Measurements from ENCODE around the gene FAM210B.

The FAM210B gene

DNA sequence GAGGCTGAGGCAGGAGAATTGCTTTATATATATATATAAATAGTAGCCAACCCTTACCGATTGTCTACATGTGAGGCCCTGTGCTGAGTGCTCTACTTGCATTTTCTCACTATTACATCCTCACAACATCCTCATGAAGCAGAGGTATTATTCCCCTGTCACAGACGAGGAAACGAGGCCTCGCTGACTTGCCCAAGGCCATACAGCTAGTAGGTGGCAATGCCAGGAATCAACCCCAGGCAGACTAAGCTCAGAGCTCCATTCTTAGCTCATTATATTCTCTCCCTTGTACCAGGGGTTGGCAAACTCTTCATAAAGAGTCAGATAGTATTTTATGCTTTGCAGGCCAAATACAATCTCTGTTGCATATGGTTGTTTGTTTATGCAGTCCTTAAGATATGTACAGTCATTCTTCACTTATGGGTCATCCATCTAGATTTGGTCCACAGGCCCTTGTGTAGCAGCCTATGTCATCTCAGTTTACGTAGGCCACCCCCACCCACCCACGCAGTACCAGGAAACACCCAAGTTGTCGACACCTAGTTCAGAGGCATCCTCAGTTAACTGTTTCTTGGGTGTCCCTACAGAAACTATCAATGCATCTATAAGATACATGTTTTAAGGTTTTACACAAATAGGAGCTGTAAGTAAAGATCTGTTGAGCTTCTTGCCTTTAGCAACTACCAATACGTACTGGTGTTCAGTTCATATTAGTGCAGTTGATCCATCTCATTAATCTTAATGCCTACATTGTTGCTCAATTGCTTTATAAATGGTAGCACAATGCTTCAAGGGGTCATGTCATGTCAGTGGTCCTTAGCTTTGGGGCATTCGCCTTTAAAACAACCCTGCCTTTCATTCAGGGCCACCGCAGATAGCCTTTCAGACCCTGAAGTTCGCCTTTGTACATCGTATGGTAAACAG, 56.3 kb downstream of the FAM210B start:
- in situ Hi-C loops (cut with HindIII; ENCODE audit: low pct_ligation_motif_present, low pct_unique_long_range_greater_than_20kb, low sequenced_read_pairs), result no loop called here
- no peak for DNase-seq

DNA sequence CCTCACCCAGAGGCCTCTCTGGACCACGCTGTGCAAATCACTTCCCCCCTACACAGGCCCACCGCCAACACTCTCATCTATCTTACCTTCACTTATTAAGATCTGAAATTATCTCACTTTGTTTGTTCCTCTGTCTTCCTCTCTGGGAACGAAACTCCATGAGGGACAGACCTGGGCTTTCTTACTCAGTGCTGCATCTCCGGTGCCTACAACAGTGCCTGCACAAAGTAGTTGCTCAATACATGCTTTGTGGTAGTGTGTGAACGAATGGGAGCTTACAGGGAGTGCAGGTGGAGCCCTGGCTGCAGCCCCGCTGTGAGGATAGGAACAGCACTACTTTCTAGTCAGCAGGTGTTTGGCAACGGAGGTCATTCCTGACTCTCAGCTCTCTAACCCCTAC, 58.6 kb downstream of the FAM210B start:
- in situ Hi-C loops (cut with HindIII; ENCODE audit: low pct_ligation_motif_present, low pct_unique_long_range_greater_than_20kb, low sequenced_read_pairs), result no loop called here
- no peak for DNase-seq

DNA sequence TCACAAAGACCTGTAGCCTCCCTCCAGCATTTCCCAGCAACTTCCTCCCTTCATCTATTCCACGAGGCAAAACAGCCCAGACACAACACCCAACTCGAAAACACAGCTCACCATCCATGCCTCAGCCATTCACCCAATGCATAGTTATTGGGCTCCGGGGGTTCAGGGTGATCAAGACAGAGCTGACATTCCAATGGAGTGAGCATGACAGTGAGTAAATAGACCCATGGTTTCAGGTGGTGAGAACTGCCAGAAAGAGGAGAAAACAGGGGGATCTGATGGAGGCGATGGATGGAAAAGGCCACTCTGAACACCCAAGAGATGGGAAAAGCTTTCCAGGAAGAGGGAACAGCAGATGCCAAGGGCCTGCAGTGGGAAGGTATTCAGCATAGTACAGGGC, 59.1 kb downstream of the FAM210B start:
- DNase-seq, result peak; percentile 20
- in situ Hi-C loops (cut with HindIII; ENCODE audit: low pct_ligation_motif_present, low pct_unique_long_range_greater_than_20kb, low sequenced_read_pairs), result no loop called here

All from ACHN (cell line).